Head of caudate nucleus (tissue), 42 donors: ENCODE results near the gene EDEM2.
"Not testable (repeated sequence)": the region's sequence is repeated elsewhere in the genome, so short reads cannot be mapped to it uniquely, and the experiment has no call there.

Source experiments
- DNase-seq, 42 donors: peaks; one replicate each; pipeline versions ENCODE4 v3.0.0 to v3.0.0-alpha.2; 2020 to 2021; ENCODE audit warnings: mixed read lengths in 7 of 42
- intact Hi-C: fragments of 100-400 bp; cut with DNase I; formaldehyde crosslinking; loops from one replicate; pipeline ENCODE4 v1.15.0; 2022

The EDEM2 gene

DNA sequence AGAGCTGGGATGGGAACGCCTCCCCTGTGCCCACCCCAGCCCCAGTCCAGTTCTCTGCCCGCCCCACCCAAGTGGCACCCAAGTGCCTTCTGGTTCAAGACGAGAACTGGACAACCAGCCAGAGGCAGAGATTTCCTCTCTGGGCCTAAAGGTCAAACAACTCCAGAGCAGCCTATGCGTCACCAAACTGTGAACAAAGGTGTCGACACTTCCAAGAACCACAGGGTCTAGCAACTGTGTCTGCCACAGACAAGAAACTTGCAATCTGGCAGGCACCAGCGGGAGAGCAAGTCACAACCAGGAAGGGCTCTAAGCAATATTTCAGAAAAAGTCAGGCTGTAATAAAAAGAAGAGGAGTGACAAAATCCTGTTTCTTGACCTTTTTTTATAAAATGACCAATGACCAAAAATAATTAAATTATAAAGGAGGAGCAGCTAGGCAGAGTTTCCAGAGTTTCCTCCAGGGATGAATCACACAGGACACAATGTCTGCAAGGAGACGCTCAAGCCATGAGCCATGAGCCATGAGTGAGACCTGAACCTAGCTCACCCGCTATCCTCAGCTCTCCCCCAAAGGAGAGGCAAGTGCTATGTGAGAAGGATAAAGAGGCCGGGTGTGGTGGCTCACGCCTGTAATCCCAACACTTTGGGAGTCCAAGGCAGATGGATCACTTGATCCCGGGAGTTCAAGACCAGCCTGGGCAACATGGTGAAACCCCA, 11.1 kb downstream of the EDEM2 start:
- no peak for DNase-seq
- intact Hi-C loops: no loop called here

DNA sequence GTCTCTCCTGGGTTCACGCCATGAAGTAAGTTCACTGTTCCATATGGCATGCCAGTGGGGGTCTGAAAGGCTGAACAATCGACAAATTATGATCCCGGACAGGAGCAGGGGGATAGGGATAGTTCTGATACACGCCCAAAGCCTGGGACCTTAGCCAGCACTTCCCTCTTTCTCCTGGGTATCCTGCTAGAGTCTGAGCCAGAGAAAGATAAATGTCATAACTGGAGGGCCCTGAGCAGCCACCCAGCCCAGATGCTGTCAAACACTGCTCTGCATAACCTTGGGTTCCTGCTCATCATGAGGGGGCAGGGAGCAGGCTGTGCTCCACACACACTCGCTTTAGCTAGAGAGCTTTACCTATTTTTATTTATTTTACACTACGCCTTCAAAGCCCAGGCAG, 12.3 kb downstream of the EDEM2 start:
- no peak for DNase-seq
- intact Hi-C loops: no loop called here

DNA sequence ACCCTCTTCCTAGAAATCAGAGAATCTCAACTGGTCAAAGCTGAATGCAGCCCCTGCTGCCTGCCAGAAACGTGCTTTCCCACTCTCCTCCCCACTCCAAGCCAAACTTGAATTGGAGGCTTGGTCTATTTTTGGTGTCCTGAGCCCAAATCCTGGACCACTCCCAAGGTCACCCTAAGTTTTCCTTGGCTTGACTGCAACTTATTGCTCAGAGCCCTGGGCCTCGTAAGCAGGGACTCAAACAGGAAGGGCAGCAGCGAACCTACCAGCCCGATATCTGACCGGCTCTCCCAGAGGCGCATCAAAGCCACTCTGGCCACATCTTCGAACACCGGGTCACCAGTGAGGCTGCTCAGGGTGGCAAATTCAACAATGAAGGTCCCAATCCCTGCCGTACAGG, 12.7 kb downstream of the EDEM2 start:
- no peak for DNase-seq
- intact Hi-C loops: no loop called here

GRCh38 chr20:35133735-35134134, 13.4 kb downstream of the EDEM2 start:
- DNase-seq: no peak
- intact Hi-C loops: no loop called here

DNA sequence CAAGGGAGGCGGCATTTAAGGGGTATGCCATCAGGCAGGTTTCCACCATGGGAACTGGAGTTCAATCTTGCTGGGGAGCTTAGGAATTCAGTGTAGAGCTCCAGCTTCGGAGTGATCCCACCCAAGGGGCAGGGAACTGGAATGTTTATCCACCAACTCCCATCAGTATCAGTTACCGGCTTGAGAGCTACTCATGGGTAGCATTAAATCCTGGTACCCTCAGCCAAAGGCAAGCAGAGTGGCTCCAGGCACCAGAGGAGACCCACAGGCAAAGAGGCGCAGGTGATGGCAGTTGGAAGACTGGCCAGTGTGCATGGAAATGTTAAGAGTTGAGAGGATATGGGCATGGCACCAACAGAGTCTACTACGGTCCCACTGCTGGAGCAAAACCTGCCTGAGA, 14.1 kb downstream of the EDEM2 start:
- intact Hi-C loops: no loop called here
- no peak for DNase-seq

- DNase-seq: no peak
- intact Hi-C loops: no loop called here
Observed at GRCh38 chr20:35131934-35132333, 15.2 kb downstream of the EDEM2 start.

DNA sequence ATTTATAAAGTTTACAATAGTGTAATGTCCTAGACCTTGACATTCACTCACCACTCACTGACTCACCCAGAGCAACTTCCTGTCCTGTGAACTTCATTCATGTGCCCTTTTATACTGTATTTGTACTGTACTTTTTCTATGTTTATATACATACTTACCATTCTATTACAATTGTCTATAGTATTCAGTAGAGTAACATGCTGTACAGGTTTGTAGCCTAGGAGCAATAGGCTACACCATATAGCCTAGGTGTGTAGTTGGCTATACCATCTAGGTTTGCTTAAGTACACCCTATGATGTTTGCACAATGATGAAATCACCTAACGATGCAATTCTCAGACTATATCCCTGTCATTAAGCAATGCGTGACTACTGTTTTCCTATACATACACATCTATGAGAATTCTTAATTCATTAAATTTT, 17.5 kb downstream of the EDEM2 start:
- no peak for DNase-seq
- intact Hi-C loops: no loop called here

- intact Hi-C loops: no loop called here
Observed at GRCh38 chr20:35125753-35126152, 21.4 kb downstream of the EDEM2 start.

DNA sequence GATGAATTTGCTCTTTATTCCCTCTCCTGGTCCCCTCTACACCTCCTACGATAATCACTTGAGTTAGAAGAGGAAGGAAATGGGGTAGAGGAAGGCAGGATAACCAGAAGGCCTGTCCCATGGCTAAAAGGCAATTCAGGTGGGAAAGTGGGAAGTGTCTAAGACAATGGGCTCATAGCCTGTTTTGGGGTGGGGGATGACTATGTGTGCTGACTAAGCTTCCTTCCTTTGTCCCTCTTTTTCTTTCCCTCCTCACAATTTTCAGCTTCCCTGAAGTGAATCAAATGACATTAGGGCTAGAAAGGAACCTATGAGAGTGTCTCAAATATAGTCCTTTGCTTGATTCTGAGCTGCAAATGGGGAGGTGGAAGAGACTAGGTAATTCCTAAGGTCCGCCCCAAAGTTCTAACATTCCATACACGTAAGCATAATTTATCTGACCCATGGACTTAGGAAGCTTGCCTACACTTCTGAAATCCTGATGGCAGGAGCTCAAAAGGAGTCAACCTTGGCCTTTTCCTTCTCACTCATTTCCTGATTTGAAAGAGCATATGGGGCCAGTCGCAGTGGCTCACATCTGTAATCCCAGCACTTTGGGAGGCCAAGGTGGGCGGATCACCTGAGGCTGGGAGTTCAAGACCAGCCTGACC, 24.3 kb downstream of the EDEM2 start:
- no peak for DNase-seq
- intact Hi-C loops: no loop called here

More at GRCh38 chr20:35125753-35126152, 21.4 kb downstream of the EDEM2 start:
- DNase-seq: no peak

DNA sequence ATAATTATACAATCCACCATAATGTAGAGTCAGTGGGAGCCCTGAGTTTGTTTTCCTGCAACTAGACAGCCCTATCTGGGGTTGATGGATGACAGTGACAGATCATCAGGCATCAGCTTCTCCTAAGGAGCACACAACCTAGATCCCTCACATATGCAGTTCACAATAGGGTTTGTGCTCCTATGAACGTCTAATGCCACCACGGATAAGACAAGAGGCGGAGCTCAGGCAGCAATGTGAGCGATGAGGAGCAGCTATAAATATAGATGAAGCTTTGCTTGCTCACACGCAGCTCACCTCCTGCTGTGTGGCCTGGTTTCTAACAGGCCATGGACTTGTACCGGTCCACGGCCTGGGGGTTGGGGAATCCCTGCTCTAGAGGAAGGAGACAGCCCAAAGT, 25.9 kb downstream of the EDEM2 start:
- DNase-seq: no peak
- intact Hi-C loops: no loop called here

GRCh38 chr20:35120012-35120701, 27.0 kb downstream of the EDEM2 start:
- intact Hi-C loops: no loop called here
- DNase-seq: no peak

GRCh38 chr20:35117629-35118028, 29.5 kb downstream of the EDEM2 start:
- intact Hi-C loops: no loop called here
- no peak for DNase-seq

GRCh38 chr20:35117196-35117595, 29.9 kb downstream of the EDEM2 start:
- intact Hi-C loops: no loop called here
- DNase-seq: no peak

- intact Hi-C loops: no loop called here
- DNase-seq: no peak
Observed at GRCh38 chr20:35116258-35116657, 30.9 kb downstream of the EDEM2 start.

GRCh38 chr20:35115606-35116005, 31.5 kb downstream of the EDEM2 start:
- DNase-seq: no peak
- intact Hi-C loops: no loop called here

- intact Hi-C loops, DNase-seq: not testable (repeated sequence)
Observed at GRCh38 chr20:35112276-35112675, 34.9 kb downstream of the EDEM2 start.

- no peak for DNase-seq
- intact Hi-C loops: no loop called here
Observed at GRCh38 chr20:35111141-35111888, 35.8 kb downstream of the EDEM2 start.

GRCh38 chr20:35108921-35109320, 38.2 kb downstream of the EDEM2 start:
- no peak for DNase-seq
- intact Hi-C loops: no loop called here

DNA sequence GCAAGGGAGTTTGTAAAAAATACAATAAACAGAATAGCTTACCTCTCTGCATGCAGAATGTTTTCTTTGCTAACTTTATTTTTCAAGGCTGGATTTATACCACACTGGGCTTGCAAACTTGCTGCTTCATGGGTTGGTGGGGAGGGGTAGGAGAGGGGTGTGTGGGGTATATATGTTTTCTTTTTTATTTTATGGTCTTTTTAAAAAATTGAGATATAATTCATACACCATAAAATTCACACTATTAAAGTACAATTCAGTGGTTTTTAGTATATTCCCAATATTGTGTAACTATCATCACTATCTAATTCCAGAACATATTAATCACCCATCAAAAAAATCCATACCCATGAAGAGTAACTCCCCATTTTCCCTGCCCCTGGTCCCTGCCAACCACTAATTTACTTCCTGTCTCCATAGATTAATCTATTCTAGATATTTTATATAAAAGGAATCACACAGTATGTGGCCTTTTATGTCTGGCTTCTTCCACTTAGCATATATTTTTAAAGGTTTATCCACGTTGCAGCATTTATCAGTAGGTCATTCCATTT, 40.2 kb downstream of the EDEM2 start:
- no peak for DNase-seq
- intact Hi-C loops: no loop called here
